Left renal pelvis (tissue), 4 donors: ENCODE results near the gene GCKR. TPM values are rescaled to one million over a fixed set of nuclear protein-coding genes. Genes with fewer than 3 reads are reported as not detected.

ENCODE experiments used
- DNase-seq, 4 donors: peaks; one replicate each; pipeline ENCODE4 v3.0.0-alpha.2; 2013; ENCODE audit warnings: low read depth in 4 of 4, low spot score in 3 of 4
- polyA plus RNA-seq, 4 donors: library from polyadenylated mRNA; unstranded; fragments of 120-200 nt; gene quantifications; one replicate each; pipeline ENCODE4 v1.2.1, GENCODE V29; 2013; ENCODE audit not compliant: insufficient read length in 4 of 4

GCKR gene
- polyA plus RNA-seq, 4 donors = 0.14 to 0.18 (median 0.16) TPM; not detected in 1

DNA sequence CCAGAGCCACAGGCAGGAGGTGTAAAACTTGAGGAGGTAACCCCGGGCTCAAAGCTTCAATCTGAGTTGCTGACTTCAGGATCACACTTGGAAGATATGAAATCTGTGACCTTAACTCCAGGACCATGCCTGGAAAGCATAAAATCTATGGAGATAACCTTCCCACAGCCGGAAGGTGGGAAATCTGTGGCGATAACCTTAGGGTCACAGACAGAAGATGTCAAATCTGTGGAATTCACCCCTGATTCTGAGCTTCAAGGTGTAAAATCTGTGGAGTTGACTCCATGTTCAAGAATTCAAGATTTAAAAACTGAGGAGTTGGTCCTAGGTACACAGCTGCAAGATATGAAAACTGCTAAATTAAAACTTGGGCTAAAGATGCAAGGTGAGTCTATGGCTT is 74.6 kb downstream of the GCKR start:
- DNase-seq = no peak

- DNase-seq = no peak
Measured at GRCh38 chr2:27571681-27572080, 75.0 kb downstream of the GCKR start.

DNA sequence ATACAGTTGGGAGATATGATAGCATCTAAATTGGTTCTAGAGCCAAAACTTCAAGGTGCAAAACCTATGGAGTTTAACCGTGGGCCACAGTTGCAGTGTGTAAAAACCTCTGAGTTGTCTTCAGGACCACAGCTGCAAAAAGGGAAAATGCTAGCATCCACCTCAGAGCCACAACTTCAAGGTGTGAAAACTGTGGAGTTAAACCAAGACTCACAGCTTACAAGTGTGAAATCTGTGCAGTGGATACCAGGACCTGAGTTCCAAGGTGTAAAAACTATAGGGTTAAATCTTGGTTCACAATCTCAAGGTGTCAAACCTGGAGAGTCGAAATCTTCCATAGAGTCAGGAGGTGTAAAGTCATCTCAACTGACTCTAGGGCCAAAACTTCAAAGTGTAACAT is 75.8 kb downstream of the GCKR start:
- DNase-seq = no peak

GRCh38 chr2:27572998-27573429 is 76.4 kb downstream of the GCKR start:
- DNase-seq = no peak

Other genes starting within 250 kb of the GCKR start
- 1 to 10 TPM in 3 of 4 donors, under 1 TPM in 1; 0.98 to 8.7 (median 5.3) TPM for gene SLC30A3, start 233.8 kb upstream of the GCKR start, polyA plus RNA-seq
- 1 to 10 TPM in 1 of 4 donors, under 1 TPM in 3; 0.18 to 1.7 (median 0.46) TPM for gene DNAJC5G, start 221.4 kb upstream of the GCKR start, polyA plus RNA-seq
- gene TRIM54, start 214.4 kb upstream of the GCKR start, polyA plus RNA-seq = 1 to 10 TPM in 3 of 4 donors, under 1 TPM in 1; 0.07 to 6.4 (median 3.9) TPM
- gene UCN, start 188.4 kb upstream of the GCKR start, polyA plus RNA-seq = 1 to 10 TPM in 2 of 4 donors, under 1 TPM in 2; 0.53 to 1.3 (median 0.88) TPM
- gene MPV17, start 173.7 kb upstream of the GCKR start, polyA plus RNA-seq = 10 to 100 TPM; 72.0 to 89.4 (median 81.4) TPM
- gene GTF3C2, start 140.1 kb upstream of the GCKR start, polyA plus RNA-seq = 10 to 100 TPM; 50.5 to 77.6 (median 70.3) TPM
- 10 to 100 TPM; 37.5 to 59.3 (median 48.2) TPM for gene EIF2B4, start 126.5 kb upstream of the GCKR start, polyA plus RNA-seq
- gene SNX17, start 126.2 kb upstream of the GCKR start, polyA plus RNA-seq = 100 to 1,000 TPM in 3 of 4 donors, 10 to 100 TPM in 1; 92.7 to 112 (median 102) TPM
- 10 to 100 TPM; 13.3 to 22.4 (median 15.2) TPM for gene ZNF513, start 116.1 kb upstream of the GCKR start, polyA plus RNA-seq
- 10 to 100 TPM; 68.7 to 96.4 (median 94.3) TPM for gene PPM1G, start 87.2 kb upstream of the GCKR start, polyA plus RNA-seq
- 100 to 1,000 TPM; 123 to 164 (median 134) TPM for gene NRBP1, start 68.2 kb upstream of the GCKR start, polyA plus RNA-seq
- 1 to 10 TPM; 2.7 to 8.3 (median 6.5) TPM for gene KRTCAP3, start 54.5 kb upstream of the GCKR start, polyA plus RNA-seq
- gene IFT172, start 7.1 kb upstream of the GCKR start, polyA plus RNA-seq = 10 to 100 TPM; 32.9 to 61.0 (median 45.3) TPM
- gene FNDC4, start 1.6 kb upstream of the GCKR start, polyA plus RNA-seq = 10 to 100 TPM in 1 of 4 donors, 1 to 10 TPM in 3; 7.0 to 11.5 (median 8.1) TPM
- 10 to 100 TPM; 63.2 to 85.5 (median 76.7) TPM for gene ZNF512, start 86.2 kb downstream of the GCKR start, polyA plus RNA-seq
- 10 to 100 TPM; 11.1 to 15.3 (median 13.2) TPM for gene CCDC121, start 132.2 kb downstream of the GCKR start, polyA plus RNA-seq
- gene GPN1, start 132.2 kb downstream of the GCKR start, polyA plus RNA-seq = 10 to 100 TPM; 49.7 to 68.5 (median 58.1) TPM
- 10 to 100 TPM; 45.4 to 67.7 (median 58.4) TPM for gene SUPT7L, start 166.8 kb downstream of the GCKR start, polyA plus RNA-seq
- 10 to 100 TPM; 23.5 to 36.7 (median 34.4) TPM for gene SLC4A1AP, start 167.1 kb downstream of the GCKR start, polyA plus RNA-seq